IPS-NIHi7 (cell line): Measurements from ENCODE around the gene GSN.

Source experiments
- DNase-seq: peaks from one replicate; pipeline ENCODE4 v3.0.0; 2012; ENCODE audit warnings: mixed read lengths; ENCODE audit errors: extremely low spot score

GSN gene

DNA sequence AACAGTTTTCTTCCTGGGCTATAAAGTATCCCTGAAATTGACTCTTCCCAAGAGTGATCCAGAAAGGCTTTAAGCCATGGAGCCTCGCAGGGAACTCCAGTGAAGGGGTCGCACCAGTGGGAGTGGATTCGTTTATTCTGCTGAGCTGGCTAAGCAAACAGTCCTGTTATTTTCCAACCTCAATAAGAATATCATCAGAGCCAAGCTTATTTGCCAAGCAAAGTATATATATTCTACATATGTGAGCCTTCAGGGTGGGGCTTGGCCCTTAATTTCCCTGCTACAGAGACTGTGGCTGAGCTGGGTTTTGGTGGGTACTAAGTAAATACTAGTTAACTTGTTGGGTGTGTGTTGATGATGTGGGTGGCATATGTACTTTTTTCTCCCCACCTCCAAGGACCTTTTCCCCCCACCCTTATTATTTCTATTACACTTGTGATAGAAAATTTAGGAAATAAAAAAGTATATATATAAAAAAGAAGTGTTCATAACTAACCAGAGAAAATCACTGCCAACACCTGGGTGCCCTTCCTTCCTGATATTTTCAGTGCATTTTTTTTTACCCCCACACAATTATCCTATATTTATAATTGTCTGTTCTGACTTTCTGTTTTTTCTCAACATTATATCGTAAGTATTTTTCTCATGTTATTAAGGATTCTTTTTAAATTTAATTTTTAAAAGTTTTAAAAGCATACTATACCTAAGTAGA is 5.3 kb downstream of the GSN start:
- DNase-seq: no peak

- no peak for DNase-seq
Observed at GRCh38 chr9:121274851-121275250, 6.9 kb downstream of the GSN start.

GRCh38 chr9:121275781-121276658 is 8.1 kb downstream of the GSN start:
- DNase-seq: no peak

DNA sequence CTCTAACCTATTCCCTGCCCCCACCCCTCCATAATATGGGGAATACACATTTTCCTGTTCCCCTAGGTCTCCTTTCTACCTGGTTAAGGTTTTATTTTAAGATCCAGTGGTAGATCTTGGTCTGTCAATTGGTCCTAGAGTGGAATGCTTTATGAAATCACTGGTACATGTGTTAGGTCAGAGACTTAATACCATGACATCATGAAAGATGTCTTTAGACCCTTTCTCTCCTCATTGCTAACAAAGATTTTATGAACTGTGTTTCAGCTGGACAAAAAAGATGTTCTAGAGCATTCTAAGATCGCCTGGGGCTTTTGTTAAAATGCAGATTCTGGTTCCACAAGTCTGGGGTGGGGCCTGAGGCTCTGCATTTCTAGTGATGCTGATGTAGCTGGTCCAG is 9.1 kb downstream of the GSN start:
- no peak for DNase-seq

DNA sequence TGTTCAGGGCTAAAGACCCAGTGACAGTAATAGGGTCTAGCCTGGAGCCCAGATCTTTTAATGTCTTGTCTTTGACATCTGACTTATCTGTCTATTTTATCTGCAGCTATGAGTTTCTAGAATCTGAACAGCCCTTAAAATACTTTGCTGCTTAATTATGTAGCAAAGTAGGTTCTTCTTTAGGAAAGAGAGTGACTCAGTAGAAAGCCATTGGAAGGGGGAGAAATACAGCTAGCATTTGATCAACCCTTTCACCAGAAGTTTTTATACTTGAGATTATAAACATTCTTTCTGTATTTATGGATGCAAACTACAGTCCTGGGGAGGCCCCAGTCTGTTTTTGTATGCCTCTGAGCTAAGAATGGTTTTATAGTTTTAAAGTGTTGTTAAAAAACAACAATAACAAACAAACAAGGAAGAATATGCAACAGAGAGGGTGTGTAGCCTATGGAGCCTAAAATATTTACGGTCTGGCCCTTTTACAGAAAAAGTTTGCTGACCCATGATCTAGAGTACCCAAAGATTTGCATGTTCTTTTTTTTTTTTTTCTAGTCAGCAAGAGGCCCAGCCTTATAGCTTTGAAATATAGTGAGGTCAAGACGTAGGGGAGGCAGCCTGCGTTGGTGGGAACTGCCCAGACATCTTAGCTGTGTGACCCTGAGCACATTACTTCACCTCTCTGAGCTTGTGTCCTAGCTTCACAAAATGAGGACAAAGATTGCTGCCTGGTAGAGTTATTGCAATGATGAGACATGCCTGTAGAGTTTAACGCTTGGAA is 9.7 kb downstream of the GSN start:
- DNase-seq: no peak

GRCh38 chr9:121278477-121279261 is 10.7 kb downstream of the GSN start:
- peak; percentile 58 for DNase-seq

DNA sequence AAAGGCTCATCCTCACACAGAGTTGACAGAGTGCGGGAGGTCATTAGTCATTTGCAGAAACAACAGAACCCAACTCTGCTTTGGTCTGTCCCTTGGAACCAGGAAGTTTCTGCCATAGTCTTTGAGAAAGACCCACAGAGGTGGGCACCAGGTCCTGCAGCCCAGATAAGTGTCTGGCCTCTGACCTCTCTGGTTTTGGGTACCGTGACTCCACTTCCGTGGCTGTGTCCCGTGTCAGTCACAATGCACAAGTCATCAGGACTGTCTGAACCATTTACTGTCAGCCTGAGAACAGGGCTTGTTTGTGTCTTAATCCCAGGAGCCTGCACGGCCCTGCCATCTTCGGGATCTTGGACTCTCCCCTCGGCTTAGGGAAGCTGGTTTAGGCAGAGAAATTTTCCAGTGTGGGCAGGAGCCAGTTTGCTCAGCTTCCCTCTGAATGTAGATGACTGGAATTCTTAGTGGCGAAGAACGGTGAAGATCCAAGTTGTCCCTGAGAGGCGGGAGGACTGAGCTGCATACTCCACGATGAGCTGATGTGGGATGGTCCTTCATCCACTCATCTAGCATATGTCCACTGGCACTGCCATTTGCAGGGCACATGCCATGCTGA is 11.9 kb downstream of the GSN start:
- DNase-seq: no peak

DNA sequence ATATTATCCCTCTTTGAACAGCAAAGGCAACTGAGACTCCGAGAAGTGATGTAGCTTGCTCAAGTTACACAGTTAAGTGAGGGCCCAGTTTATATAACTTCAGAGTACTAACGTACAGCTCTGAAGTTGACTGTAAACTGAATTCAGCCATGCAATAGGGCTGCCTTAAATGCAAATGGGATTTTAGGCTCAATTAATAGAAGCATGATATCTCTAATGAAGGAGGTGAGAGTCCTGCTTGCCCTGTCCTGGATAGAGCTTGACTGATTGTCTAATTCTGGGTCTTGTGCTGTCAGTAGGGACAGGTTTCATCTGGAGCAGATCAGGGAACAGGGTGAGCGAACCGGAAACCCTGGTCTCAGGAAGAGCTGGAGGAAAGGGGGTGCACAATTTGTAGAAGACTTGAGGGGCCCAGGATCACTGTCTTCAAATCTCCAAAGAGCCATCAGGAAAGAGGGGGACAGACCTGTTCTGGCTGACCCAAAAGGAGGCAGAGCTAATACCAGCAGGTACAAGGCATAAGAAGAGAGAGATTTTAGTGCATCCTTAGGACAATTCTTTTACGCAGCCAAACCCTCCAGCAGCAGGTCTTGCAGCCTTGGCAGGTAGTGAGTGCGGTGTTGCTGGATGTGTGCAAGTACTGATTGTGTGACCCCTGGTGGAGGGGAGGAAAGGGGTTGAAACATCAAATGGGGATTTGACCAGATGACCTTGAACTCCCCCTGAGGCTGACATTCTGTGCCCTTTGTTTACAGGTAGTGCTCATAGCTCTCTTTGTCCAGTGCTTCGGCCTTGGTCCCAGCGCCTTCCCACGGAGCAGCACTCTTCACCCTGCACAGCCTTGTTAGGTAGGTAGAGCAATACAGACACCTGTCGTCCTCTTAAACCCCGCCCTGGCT is 13.0 kb downstream of the GSN start:
- no peak for DNase-seq

DNA sequence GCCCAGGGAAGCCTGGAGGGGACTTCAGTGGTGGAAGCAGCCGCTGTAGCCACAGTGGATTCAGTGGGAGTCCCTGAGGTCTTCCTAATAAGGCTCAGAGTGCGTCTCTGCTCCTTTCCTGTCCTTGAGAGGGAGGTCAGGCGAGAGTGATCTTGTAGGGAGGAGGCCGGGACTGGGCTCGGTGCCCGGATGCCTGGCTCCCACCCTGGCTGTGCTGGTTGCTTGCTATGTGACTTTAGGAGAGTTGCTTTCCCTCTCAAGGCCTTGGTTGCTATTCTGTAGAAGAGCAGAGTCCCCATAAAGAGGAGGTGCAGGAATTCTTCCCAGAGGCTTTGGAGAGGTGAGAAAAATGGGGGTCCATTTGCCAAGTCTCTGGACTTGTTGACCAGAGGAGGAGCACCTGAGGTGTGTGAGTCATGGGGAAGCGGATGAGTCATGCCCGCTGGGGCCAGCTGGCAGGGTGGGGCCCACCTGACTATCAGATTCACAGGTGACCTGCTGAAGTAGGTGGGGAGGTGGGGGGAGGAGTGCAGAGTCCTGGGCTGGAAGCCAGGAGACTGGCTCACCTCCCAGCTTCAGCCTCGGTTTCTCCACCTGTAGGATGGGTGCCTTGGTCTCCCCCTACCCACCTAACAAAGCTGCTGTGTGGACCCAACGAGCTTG is 13.8 kb downstream of the GSN start:
- peak; percentile 37 for DNase-seq

DNA sequence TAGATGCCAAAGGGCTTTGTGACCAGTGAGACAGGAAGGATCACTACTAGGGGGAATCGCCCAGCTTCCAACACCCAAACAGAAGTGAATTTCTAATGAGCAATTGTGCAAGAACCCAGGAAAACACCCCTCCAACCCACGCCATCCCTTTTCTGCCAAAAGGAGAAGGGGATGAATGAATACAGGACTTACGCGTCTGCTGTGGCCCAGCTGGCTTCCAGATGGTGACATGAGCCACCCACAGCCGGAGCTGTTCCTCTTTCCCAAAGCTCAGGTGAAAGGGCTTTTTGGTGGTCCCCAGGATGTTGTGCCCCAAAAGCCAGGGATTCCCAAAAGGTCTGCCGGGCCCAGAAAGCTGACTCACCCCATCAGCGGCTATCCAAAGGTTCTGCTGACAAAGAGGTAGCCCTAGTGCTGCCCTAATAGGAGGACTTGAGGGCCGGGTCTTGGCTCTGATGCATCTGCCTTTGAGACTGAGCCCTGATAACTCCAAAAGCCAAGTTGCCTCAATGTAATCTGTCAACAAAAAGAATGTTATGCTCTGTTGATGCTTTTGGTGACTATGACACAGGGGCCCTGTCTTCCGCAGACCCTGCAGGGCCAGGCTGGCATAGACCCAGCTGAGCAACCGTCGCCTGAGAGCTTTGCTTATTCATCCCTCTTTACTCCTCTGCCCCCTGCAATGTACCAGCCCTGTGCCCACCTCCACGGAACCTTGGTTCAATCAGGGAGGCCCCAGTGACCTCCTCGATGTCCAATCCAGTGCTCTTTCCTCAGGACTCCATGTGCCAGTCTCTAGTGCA is 14.5 kb downstream of the GSN start:
- DNase-seq: no peak

GRCh38 chr9:121283080-121283398 is 15.1 kb downstream of the GSN start:
- DNase-seq: no peak

DNA sequence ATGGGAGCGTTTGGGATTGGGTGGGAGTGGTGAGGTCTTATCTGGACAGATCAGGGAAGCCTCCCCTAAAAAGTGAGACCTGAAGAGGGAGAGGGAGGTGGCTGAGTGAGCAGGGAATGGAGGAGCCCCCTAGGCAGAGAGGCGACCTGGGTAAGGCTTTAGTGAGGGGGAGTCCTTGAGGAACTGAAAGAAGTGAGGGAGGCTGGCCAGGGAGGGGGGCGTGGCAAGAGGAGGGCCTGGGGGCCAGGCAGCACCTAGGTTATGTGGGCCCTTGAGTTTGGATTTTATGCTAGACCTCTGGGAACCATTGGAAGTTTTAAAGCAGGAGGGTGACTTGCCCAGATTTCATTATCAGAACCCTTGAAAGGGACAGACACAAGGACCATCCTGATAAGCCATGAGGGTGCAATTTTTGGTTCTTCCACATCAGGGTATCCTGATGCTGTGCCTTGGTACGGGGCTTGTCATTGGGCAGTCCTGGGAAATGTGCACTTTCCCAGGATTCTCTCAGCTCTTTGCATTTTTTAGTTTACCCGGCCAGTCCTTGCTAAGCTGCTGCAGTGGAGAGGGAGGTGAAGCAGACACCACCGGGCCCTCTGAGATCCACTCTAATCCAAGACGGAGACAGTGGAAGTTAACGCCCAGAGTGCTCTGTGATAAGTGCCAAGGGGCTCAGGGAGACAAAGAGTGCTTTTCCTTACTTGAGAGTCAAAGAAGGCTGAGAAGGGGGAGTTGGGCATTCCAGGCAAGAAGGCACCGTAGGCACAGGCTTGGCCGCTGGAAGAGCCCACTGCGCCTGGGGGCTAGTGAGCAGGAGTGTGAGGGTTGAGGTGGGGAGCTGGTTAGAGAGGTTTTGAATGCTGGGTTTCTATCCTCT is 16.1 kb downstream of the GSN start:
- DNase-seq: no peak

- no peak for DNase-seq
Observed at GRCh38 chr9:121284733-121285451, 16.9 kb downstream of the GSN start.

DNA sequence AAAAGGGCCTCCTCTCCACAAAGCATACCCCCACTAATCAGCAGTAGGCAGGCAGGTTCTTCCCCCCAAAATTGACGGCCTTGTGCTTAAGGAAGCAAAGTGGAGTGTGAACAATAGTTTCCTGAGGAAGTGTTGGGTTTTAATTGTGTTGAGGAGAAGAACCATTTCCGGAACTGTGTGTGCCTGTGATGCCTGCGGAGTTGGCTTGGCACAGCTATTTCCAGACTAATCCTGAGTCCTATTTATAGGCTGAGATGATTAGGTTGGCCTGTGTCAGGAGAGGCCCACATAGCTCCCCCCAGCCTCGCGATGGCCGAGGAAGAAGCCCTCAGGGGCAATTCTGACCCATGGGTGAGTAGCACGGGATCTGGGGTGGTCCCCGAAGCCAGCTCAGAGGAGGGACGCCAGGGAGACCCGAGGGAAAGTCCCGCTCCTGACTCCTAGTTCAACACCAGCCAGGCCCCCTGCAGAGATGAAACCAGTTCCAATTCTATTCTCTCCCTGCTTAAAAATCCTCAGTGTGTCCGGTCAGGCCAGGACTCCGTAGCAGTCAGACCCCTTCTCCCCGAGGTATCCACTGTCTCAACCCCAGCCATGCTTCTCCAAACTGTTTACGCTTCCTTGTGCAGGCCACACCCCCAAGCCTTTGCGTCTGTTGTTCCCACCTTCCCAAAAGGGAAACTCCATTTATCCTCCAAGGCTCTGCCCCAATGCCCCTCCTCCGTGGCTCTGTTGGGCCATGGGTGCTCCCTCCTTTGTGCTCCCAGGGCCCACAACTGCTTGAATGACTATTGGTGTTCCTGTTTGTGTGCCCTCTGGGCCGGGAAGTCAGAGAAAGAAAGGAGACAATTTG is 18.1 kb downstream of the GSN start:
- peak; percentile 52 for DNase-seq

GRCh38 chr9:121286688-121286972 is 18.7 kb downstream of the GSN start:
- no peak for DNase-seq

- DNase-seq: peak; percentile 82
Observed at GRCh38 chr9:121286973-121287741, 19.2 kb downstream of the GSN start.
